Colonic mucosa (tissue), 4 donors: ENCODE results near the gene MMEL1. TPM values are rescaled to one million over a fixed set of nuclear protein-coding genes. Genes with fewer than 3 reads are reported as not detected.

Experiments used
- DNase-seq: peaks from one replicate; pipeline ENCODE4 v3.0.0-alpha.2; 2020
- H3K27ac ChIP-seq: fragments of 200-600 bp; one replicate; pipeline ENCODE4 v1.8.0; 2021
- H3K27me3 ChIP-seq: fragments of 200-600 bp; one replicate; pipeline ENCODE4 v1.8.0; 2021
- H3K36me3 ChIP-seq: fragments of 200-600 bp; one replicate; pipeline ENCODE4 v1.8.0; 2021
- H3K4me1 ChIP-seq: fragments of 200-600 bp; one replicate; pipeline ENCODE4 v1.8.0; 2021; ENCODE audit warnings: mild to moderate bottlenecking
- H3K4me3 ChIP-seq: fragments of 200-600 bp; one replicate; pipeline ENCODE4 v1.8.0; 2021
- H3K9ac ChIP-seq, 2 donors: one replicate each; pipeline ENCODE4 v1.7.0; 2013; ENCODE audit warnings: control low read depth in 2 of 2, low read depth in 2 of 2, low read length in 2 of 2
- H3K9me3 ChIP-seq: fragments of 200-600 bp; one replicate; pipeline ENCODE4 v1.8.0; 2021
- intact Hi-C: fragments of 100-400 bp; cut with DNase I; formaldehyde crosslinking; loops from one replicate; pipeline ENCODE4 v1.14.1; 2022
- total RNA-seq, 2 donors: library from RNA; stranded (reverse); fragmentation: NEBNext Ultra II Directional in 1 of 2; extraction: Animal tissue kit (Norgen Biotek cat#: 25700) in 1 of 2; gene quantifications; one replicate each; pipeline ENCODE4 v1.2.1, GENCODE V29; 2021
- TF ChIP-seq, protein P1 (sequence below): fragments of 200-600 bp; IDR thresholded peaks from one replicate; pipeline ENCODE4 v1.8.0; 2022; ENCODE audit warnings: antibody characterized with exemption, mild to moderate bottlenecking
- donor health status: healthy.
- donor health status: DM: no; HTN: no; CAD: no.
- donor health status: DM: no; HTN: no; CAD: no.

The MMEL1 gene
- total RNA-seq, 2 donors from 2014 or later, result 11.4 to 13.9 TPM

DNA sequence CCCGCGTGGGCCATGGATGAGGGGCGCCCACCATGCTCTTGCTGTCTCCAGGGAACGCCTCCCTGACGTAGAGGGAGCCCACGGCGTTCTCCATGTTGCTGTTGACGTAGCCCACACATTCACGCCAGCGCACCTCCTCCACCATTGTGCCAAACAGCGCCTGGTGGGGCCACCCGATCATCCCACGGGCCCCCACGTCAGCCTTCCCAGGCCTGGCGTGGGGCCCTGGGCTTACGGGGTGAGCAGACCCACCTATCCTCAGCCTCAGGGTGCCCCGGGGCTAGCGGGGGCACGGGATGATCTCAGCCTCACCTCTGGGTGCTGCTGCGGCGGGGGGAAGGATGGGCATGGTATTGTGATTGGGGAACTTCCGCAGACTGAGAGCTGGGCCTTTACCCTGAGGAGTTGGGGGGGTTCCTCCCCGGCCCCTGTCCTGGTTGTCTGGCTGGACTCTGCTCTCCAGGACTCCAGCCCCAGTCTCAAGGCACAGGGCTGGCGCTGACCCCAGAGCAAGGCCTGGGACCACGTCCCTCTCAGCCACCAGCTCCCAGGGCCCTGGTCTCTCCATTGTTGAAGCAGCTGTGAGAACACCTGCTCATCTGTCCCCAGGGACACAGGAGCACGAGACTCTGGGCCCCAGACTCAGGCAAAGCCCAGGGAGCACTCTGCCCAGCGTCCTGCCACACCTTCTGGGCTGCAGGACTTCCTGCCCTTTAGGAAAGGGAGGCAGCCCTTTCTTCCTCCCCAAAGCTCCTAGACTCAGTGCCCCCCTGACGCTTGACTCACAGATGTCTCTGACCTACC, 36.1 kb downstream of the MMEL1 start:
- Histone ChIP-seq H3K36me3 (no peaks in the 10 kb centered on the region), H3K27ac (no peak overlapping the region), H3K9me3 (no peaks in the 10 kb centered on the region), H3K4me3 (no peak overlapping the region), H3K27me3 (no peaks in the 10 kb centered on the region), H3K9ac (no peak overlapping the region), H3K4me1 (no peaks in the 10 kb centered on the region)
- no peak for DNase-seq
- TF ChIP-seq, protein P1, sequence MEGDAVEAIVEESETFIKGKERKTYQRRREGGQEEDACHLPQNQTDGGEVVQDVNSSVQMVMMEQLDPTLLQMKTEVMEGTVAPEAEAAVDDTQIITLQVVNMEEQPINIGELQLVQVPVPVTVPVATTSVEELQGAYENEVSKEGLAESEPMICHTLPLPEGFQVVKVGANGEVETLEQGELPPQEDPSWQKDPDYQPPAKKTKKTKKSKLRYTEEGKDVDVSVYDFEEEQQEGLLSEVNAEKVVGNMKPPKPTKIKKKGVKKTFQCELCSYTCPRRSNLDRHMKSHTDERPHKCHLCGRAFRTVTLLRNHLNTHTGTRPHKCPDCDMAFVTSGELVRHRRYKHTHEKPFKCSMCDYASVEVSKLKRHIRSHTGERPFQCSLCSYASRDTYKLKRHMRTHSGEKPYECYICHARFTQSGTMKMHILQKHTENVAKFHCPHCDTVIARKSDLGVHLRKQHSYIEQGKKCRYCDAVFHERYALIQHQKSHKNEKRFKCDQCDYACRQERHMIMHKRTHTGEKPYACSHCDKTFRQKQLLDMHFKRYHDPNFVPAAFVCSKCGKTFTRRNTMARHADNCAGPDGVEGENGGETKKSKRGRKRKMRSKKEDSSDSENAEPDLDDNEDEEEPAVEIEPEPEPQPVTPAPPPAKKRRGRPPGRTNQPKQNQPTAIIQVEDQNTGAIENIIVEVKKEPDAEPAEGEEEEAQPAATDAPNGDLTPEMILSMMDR, result no peak
- intact Hi-C loops, result loop anchor here (10.0 kb wide), 1 partner anchor 48 kb away; no protein-coding TSS in a partner anchor

DNA sequence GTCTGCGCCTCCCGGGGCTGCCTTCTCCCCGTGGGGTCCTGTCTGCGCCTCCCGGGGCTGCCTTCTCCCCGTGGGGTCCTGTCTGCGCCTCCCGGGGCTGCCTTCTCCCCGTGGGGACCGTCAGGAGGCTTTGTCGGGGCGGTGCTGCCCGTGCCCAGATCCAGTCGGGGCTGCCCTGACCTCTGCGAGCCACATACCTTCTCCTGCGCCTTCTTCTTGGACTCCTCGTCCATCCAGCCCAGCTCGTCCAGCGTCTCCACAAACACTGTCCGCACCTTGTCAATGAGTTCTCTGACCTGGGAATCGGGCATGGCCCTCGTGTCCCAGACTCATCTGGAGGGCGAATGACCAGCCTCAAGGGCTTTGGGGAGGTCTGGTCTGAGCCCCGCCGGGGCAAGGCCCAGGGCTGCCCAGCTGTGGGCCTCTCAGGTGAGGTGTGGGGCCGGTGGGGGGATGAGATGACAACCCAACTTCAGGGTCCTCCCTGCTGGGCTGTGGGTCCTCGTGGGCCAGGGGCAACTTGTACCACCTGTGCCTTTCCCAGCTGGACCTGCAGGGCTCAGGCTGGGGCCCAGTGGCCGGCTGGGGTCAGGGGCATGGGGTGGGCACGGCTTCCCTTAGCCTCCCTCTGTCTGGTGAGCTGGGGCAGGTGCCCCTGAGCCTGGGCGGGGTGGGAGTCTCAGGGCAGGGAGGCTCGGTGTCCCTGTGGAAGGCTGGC, 36.8 kb downstream of the MMEL1 start:
- no peak for DNase-seq
- Histone ChIP-seq H3K27me3 (no peaks in the 10 kb centered on the region), H3K9me3 (no peaks in the 10 kb centered on the region), H3K9ac (no peak overlapping the region), H3K27ac (no peak overlapping the region), H3K4me1 (no peaks in the 10 kb centered on the region), H3K4me3 (no peak overlapping the region), H3K36me3 (no peaks in the 10 kb centered on the region)
- TF ChIP-seq, protein P1, result no peak
- intact Hi-C loops, result loop anchor here (10.0 kb wide), 1 partner anchor 49 kb away; no protein-coding TSS in a partner anchor

DNA sequence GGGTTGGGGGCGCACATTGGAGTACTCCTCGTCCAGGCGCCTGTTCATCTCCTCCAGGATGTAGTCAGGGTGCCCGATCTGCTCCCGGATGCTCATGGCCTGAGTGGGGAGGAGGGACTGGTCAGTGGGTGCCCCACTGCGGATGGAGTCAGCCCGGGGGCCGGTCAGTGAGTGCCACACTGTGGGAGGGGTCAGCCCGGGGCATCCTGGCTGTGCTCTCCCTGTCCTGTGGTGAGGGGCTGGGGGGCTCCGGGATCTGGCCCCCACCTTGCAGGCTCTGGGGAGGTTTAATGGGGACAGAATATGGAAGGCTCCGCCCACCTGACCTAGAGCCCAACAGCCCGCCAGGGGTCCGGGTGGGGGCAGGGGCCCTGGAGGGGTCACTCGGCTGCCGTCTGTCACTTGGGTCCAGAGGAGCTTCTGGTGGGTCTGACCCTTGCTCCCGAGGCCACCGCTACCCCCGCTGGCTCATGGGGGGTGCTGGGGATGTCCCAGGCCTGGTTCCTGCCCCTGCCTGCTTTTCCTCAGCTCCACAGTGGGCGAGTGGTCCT, 37.5 kb downstream of the MMEL1 start:
- no peak for DNase-seq
- Histone ChIP-seq H3K36me3 (no peaks in the 10 kb centered on the region), H3K9me3 (no peaks in the 10 kb centered on the region), H3K4me3 (no peak overlapping the region), H3K27me3 (no peaks in the 10 kb centered on the region), H3K9ac (no peak overlapping the region), H3K27ac (no peak overlapping the region), H3K4me1 (no peaks in the 10 kb centered on the region)
- TF ChIP-seq, protein P1, result no peak
- intact Hi-C loops, result loop anchor here (10.0 kb wide), 1 partner anchor 49 kb away; no protein-coding TSS in a partner anchor

DNA sequence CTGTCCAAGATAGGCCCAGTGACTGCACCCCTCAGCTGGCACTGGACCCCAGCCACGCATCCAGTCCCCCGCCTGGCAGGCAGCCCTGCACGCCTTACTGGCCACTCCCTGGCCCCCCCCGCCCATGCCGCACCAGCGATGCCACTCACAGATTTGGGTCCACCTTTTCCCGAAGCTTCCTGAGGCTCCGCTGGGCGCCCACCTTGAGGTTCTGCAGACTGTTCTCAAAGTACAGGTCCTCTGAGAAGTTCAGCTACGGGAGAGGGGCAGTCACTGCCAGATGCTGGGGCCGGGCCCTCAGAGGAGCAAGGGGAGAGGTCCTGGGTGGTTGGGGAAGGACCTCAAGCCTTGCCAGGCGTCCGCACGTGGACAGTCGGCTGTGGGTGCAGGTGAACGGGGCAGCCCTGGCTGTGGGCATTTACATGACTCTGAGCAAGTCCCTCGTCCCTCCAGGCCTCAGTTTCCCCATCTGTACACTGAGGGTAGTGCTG, 38.1 kb downstream of the MMEL1 start:
- Histone ChIP-seq H3K9me3 (no peaks in the 10 kb centered on the region), H3K27ac (no peak overlapping the region), H3K9ac (peak overlapping the region in 1 of 2 donors; percentile 43), H3K4me3 (no peak overlapping the region), H3K36me3 (no peaks in the 10 kb centered on the region), H3K27me3 (no peaks in the 10 kb centered on the region), H3K4me1 (no peaks in the 10 kb centered on the region)
- no peak for DNase-seq
- intact Hi-C loops, result loop anchor here (10.0 kb wide), 1 partner anchor 50 kb away; no protein-coding TSS in a partner anchor
- TF ChIP-seq, protein P1, result no peak

DNA sequence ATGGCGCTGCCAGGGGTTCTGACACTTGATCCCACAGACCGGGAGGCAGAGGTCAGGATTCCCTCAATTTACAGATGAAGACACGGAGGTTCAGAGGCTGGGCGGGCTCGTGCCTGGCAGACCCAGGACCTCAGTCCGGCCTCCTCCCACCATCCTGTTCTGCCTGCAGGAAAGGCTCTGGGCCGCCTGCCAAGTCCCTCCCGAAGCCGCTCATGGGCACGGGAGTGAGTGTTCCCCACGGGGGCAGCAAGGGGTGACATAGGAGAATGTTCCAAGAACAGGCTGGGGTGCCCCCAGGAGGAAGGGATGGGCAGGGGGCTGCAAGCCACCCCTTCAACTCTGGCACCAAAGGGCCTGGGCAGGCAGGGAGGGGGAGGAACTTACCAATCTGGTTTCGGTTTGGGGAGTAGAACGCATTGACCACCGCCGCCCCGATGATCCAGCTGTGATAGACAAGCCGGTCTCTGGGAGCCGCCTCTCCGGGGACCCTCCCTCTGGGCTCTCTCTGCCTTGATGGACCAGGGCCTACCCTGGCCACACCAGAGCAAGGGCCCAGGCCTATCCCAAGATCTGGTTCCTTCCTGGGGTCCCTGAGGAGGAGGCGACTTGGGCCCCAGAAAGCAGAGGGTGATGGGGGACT, 38.7 kb downstream of the MMEL1 start:
- H3K4me1 ChIP-seq, result no peaks in the 10 kb centered on the region
- TF ChIP-seq, protein P1, result no peak
- H3K4me3 ChIP-seq, result peak overlapping the region; percentile 3
- no peak overlapping the region for H3K27ac ChIP-seq
- H3K27me3 ChIP-seq, result no peaks in the 10 kb centered on the region
- DNase-seq, result peak; percentile 74
- no peaks in the 10 kb centered on the region for H3K9me3 ChIP-seq
- H3K36me3 ChIP-seq, result no peaks in the 10 kb centered on the region
- intact Hi-C loops, result loop anchor here (10.0 kb wide), 1 partner anchor 51 kb away; no protein-coding TSS in a partner anchor
- H3K9ac ChIP-seq, result peak overlapping the region; percentile 1 to 43
